Heart left ventricle (tissue), 16 donors: ENCODE data around the gene MIS12. TPM values are rescaled to one million over a fixed set of nuclear protein-coding genes. Genes with fewer than 3 reads are reported as not detected.

Experiments
- ATAC-seq, 4 donors: fragments of 200-7000 bp; cut with Tn5 transposase; one replicate each; pipeline ENCODE4 v1.9.1; 2020 to 2022; ENCODE audit warnings: moderate library complexity in 4 of 4, mild to moderate bottlenecking in 3 of 4, moderate number of reproducible peaks in 1 of 4
- DNase-seq, 5 donors: peaks; one replicate each; pipeline ENCODE4 v3.0.0-alpha.2; 2020
- H3K27ac ChIP-seq, 12 donors: fragments of 200-600 bp; sonication (generic) in 4 of 12; one replicate each; pipeline versions ENCODE4 v1.5.0 to v1.8.0; 2016 to 2022; ENCODE audit warnings: mild to moderate bottlenecking in 2 of 12
- H3K27me3 ChIP-seq, 9 donors: fragments of 200-600 bp; sonication (generic) in 2 of 9; one replicate each; pipeline versions ENCODE4 v1.5.1 to v1.8.0; 2016 to 2022; ENCODE audit warnings: mild to moderate bottlenecking in 3 of 9
- H3K36me3 ChIP-seq, 9 donors: fragments of 200-600 bp; sonication (generic) in 2 of 9; one replicate each; pipeline versions ENCODE4 v1.5.0 to v1.8.0; 2018 to 2022; ENCODE audit warnings: mild to moderate bottlenecking in 2 of 9
- H3K4me1 ChIP-seq, 12 donors: fragments of 200-600 bp; sonication (generic) in 4 of 12; one replicate each; pipeline versions ENCODE4 v1.5.0 to v1.8.0; 2016 to 2022; ENCODE audit warnings: mild to moderate bottlenecking in 3 of 12
- H3K4me3 ChIP-seq, 12 donors: fragments of 200-600 bp; sonication (generic) in 4 of 12; one replicate each; pipeline versions ENCODE4 v1.5.0 to v1.8.0; 2017 to 2022; ENCODE audit warnings: mild to moderate bottlenecking in 9 of 12, moderate library complexity in 4 of 12
- H3K9me3 ChIP-seq, 12 donors: fragments of 200-600 bp; sonication (generic) in 4 of 12; one replicate each; pipeline versions ENCODE4 v1.5.0 to v1.8.0; 2016 to 2022; ENCODE audit warnings: mild to moderate bottlenecking in 1 of 12
- POLR2A ChIP-seq, 2 donors: fragments of 450-650 bp; IDR thresholded peaks; one replicate each; pipeline ENCODE4 v1.6.1; 2017; ENCODE audit warnings: antibody characterized with exemption in 2 of 2, mild to moderate bottlenecking in 2 of 2, moderate library complexity in 2 of 2
- WGBS, 4 donors: extraction: QIAGEN DNeasy Blood & Tissue Kit in 2 of 4; methylation state at CpG; one replicate each; pipeline versions ENCODE4 v1.1.5 to v1.1.7; 2013 to 2018; 5-methylcytosine and 5-hydroxymethylcytosine counted together
- intact Hi-C, 10 donors: fragments of 100-400 bp; cut with DNase I; formaldehyde crosslinking; loops; one replicate each; pipeline versions ENCODE4 v1.11.1 to v1.14.2; 2022
- polyA plus RNA-seq, 2 donors: library from polyadenylated mRNA; stranded (reverse); fragments of 200-250 nt; gene quantifications; one replicate each; pipeline ENCODE4 v1.2.3, GENCODE V29; 2013
- total RNA-seq, 9 donors: library from RNA; depleted of rRNA in 2 of 9; stranded (reverse); fragments of >200 nt in 2 of 9; fragmentation: NEBNext Ultra II Directional in 3 of 9; extraction: Animal tissue kit (Norgen Biotek cat#: 25700) in 3 of 9; gene quantifications; one replicate each; pipeline versions ENCODE4 v1.1.0 to v1.2.4, GENCODE V29; 2016 to 2023
- TF ChIP-seq, protein P1 (sequence below), 12 donors: fragments of 200-600 bp; sonication (generic) in 4 of 12; IDR thresholded peaks; one replicate each; pipeline versions ENCODE4 v1.5.0 to v1.8.0; 2018 to 2022; ENCODE audit warnings: antibody characterized with exemption in 12 of 12, mild to moderate bottlenecking in 5 of 12
- donor health status: ischemic (EF 13 %, LVEDD 7.1; RV severe dilation, severe dysfunction).
- donor health status: healthy with polysubstance abuse.
- donor health status: DM: no; HTN: yes; CAD: no.
- donor health status: DM: no; HTN: no; CAD: no.
- donor health status: ischemic (EF 25% LVEDD 6.9; RV normal size, moderate dysfunction).
- donor health status: ischemic (EF 25% LVEDD 5.7; RV mildly dilated, moderate dysfunction).
- donor health status: healthy.
- donor health status: DM: yes; HTN: yes; CAD: no.
- donor health status: ischemic (EF 35%, LVEDD 5.7; RV mildly dilated, moderate dysfunction).
- donor health status: nonischemic (EF 11% LVEDD 7.7; RV severe dilation, severe dysfunction).
- donor health status: DM: yes; HTN: yes; CAD: no.
- donor health status: PGD.
- donor health status: ischemic (EF 29% LVEDD 5.4; RV normal size, mild dysfunction).
- donor health status: nonischemic (EF 23%, LVEDD 6.1; RV moderate dilation, normal function).

Gene MIS12
- total and polyA plus RNA-seq, 11 donors, result 5.2 to 14.2 (median 11.0) TPM

DNA sequence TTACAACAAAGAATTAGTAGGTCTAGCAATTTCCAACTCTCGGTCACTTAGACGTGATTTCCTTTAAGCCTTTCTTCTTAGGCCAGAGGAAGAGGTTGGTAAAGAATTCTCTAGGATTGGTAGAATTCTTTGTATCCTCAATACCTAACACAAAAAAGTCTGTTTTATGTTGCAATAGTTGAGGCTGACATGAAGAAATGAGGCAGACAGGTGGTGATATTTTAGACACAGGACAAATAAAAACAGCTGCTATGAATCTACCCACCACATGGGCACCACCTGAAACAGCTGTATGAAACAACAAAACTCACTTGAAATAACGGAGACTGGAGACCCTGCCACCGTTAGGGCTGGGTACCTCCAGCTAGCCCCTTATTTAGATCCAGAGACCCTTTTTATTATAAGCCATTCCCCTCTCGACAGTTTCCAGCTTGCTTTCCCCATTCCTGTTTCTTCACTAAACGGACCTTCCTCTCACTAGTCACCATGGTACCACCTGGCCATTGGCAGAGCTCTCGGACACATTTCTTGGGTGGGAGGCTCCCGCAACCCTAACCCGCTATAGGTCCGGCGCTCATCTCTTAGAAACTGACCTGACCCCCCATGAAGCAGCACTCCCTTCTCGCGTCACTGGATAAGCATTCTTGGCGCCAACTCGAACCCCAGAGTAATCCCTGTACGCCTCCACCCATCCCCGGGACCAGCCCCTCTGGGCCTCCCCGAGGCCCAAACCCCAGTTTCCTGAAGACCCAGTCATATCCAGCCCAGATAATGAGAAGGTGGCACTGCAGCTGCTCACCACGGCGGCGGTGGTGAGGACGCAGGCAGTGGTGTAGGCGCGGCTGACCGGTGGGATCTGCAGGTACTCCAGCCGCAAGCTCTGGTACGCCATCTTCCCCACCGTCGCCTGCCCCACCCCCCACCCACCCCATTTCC lies 828 bp upstream of the MIS12 start, which contains the start of gene DERL2:
TSS of gene DERL2 (minus strand) at position 909 of the 936 bp plus-strand sequence. CDS start at position 892, 17 bp downstream.
- H3K36me3 ChIP-seq, result peaks cover 0 to 71% (median 64%) of the 10 kb centered on the region in 9 donors
- peak within 1 kb of the TSS; percentile 97 to 100 (median 99) for H3K27ac ChIP-seq
- peaks cover 7 to 35% (median 24%) of the 10 kb centered on the region in 12 donors for H3K4me1 ChIP-seq
- DNase-seq (no peak), ATAC-seq (peak in 3 of 4 donors; percentile 0 to 33 (median 13))
- intact Hi-C loops, result loop anchor here in 1 of 10 donors (1.0 kb wide), 1 partner anchor 16 kb away; no protein-coding TSS in a partner anchor
- TF ChIP-seq, protein P1, sequence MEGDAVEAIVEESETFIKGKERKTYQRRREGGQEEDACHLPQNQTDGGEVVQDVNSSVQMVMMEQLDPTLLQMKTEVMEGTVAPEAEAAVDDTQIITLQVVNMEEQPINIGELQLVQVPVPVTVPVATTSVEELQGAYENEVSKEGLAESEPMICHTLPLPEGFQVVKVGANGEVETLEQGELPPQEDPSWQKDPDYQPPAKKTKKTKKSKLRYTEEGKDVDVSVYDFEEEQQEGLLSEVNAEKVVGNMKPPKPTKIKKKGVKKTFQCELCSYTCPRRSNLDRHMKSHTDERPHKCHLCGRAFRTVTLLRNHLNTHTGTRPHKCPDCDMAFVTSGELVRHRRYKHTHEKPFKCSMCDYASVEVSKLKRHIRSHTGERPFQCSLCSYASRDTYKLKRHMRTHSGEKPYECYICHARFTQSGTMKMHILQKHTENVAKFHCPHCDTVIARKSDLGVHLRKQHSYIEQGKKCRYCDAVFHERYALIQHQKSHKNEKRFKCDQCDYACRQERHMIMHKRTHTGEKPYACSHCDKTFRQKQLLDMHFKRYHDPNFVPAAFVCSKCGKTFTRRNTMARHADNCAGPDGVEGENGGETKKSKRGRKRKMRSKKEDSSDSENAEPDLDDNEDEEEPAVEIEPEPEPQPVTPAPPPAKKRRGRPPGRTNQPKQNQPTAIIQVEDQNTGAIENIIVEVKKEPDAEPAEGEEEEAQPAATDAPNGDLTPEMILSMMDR (IDR thresholded peaks at IDR 0.05), result no peak
- TF ChIP-seq POLR2A (IDR thresholded peaks at IDR 0.05), result peak in 1 of 2 donors; percentile 28
- no peaks in the 10 kb centered on the region for H3K9me3 ChIP-seq
- H3K27me3 ChIP-seq, result no peaks in the 10 kb centered on the region
- WGBS, 4 donors, result 5 to 8% (median 7%) methylated on average over 19 to 29 of the region's 29 CpGs
- H3K4me3 ChIP-seq, result peak within 1 kb of the TSS; percentile 65 to 97 (median 90)

DNA sequence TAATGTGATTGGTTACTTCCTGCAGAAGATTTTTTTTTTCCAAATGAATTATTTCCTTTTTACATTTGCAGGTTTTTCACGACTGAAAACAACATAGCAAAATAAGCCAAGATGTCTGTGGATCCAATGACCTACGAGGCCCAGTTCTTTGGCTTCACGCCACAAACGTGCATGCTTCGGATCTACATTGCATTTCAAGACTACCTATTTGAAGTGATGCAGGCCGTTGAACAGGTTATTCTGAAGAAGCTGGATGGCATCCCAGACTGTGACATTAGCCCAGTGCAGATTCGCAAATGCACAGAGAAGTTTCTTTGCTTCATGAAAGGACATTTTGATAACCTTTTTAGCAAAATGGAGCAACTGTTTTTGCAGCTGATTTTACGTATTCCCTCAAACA lies 2.4 kb downstream of the MIS12 start:
- no peak overlapping the region for H3K4me3 ChIP-seq
- peaks cover 7 to 34% (median 24%) of the 10 kb centered on the region in 12 donors for H3K4me1 ChIP-seq
- no peak for TF ChIP-seq POLR2A (IDR thresholded peaks at IDR 0.05)
- TF ChIP-seq, protein P1 (IDR thresholded peaks at IDR 0.05), result no peak
- intact Hi-C loops, result no loop called here
- no peak for ATAC-seq
- H3K27me3 ChIP-seq, result no peaks in the 10 kb centered on the region
- no peak overlapping the region for H3K27ac ChIP-seq
- peaks cover 0 to 43% (median 34%) of the 10 kb centered on the region in 9 donors for H3K36me3 ChIP-seq
- DNase-seq, result no peak
- WGBS, 4 donors, result 74 to 79% (median 75%) methylated on average over 8 of the region's 8 CpGs
- no peaks in the 10 kb centered on the region for H3K9me3 ChIP-seq

DNA sequence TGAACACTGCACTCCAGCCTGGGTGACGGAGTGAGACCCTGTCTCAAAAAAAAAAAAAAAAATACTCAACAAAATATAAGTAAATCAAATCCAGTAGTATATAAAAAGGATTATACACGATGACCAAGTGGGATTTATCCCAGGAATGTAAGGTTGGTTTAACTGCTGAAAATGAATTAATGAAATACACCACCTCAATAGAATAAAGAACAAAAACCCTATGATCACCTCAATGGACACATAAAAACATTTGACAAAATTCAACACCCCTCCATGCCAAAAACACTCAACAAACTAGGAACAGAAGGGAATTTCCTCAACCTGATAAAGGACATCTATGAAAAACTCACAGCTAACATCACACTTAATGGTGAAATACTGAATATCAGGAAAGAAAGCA lies 6.6 kb downstream of the MIS12 start:
- DNase-seq (no peak), ATAC-seq (no peak)
- no peak for TF ChIP-seq POLR2A (IDR thresholded peaks at IDR 0.05)
- H3K27me3 ChIP-seq, result no peaks in the 10 kb centered on the region
- H3K4me3 ChIP-seq, result no peak overlapping the region
- H3K4me1 ChIP-seq, result peaks cover 0 to 7% (median 4%) of the 10 kb centered on the region in 12 donors
- H3K9me3 ChIP-seq, result no peaks in the 10 kb centered on the region
- H3K36me3 ChIP-seq, result peaks cover 0 to 30% (median 23%) of the 10 kb centered on the region in 9 donors
- intact Hi-C loops, result no loop called here
- H3K27ac ChIP-seq, result no peak overlapping the region
- 94 to 100% (median 97%) methylated on average over 2 of the region's 2 CpGs for WGBS, 4 donors

DNA sequence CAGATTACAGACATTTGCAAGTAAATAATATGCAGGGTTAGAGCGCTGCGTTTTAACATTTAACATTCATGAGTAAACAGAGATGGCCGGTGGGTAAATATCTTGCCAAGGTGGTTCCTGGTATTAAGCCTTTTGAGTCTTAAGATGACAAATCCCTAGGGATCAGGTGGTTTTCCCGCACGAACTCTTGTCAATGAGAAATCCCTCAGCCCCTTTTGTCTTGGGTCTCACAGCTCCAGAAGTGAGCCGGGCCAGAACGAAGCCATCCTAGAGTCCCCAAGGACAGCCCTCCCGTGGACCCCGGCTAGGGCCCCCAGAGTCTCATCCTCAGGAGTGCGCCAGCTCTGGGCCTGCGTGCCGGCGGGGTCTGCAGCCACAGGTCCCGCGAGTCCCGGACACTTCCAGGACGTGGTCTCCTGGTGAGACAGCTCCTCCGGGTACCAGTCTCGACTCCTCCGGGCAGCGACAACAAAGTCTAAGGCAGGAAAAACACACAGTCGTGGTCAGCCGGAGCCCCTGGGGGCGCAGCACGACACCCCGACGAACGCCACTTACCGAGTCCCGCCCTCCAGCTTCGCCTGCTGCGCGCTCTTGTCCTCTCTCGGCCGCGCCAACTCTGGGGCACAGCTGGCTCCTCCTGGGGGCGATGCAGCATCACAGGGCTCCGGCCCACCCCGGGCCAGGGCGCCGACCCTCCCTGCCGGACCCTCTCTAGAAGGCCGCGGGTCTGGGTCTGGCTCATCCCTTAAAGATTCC lies 13.3 kb downstream of the MIS12 start:
- TF ChIP-seq POLR2A (IDR thresholded peaks at IDR 0.05), result no peak
- TF ChIP-seq, protein P1 (IDR thresholded peaks at IDR 0.05), result no peak
- WGBS, 4 donors, result 33 to 56% (median 38%) methylated on average over 28 to 44 of the region's 44 CpGs
- ATAC-seq, result no peak
- intact Hi-C loops, result no loop called here
- DNase-seq, result no peak
- Histone ChIP-seq H3K4me3 (peak overlapping the region in 11 of 12 donors; percentile 15 to 70 (median 57)), H3K36me3 (peaks cover 0 to 15% (median 0%) of the 10 kb centered on the region in 9 donors), H3K27me3 (peaks cover 0 to 9% (median 0%) of the 10 kb centered on the region in 9 donors), H3K4me1 (peaks cover 0 to 17% (median 5%) of the 10 kb centered on the region in 12 donors), H3K27ac (no peak overlapping the region), H3K9me3 (no peaks in the 10 kb centered on the region)
